HFFc6 (cell line): ENCODE measurements around the gene SIPA1L3. TPM values are rescaled to one million over a fixed set of nuclear protein-coding genes. Genes with fewer than 3 reads are reported as not detected.
A peak's percentile ranks its signal among the peaks of the same experiment; 100 is the strongest.

Source experiments
- DNase-seq: peaks from one replicate; pipeline ENCODE4 v3.0.0-alpha.2; 2018
- H3K27ac Mint-ChIP-seq: 2 replicates; pipeline ENCODE4 v1.8.0; 2020; ENCODE audit warnings: mild to moderate bottlenecking, mixed read lengths
- H3K27me3 Mint-ChIP-seq: 2 replicates; pipeline ENCODE4 v1.8.0; 2021; ENCODE audit warnings: mild to moderate bottlenecking, moderate library complexity, mixed read lengths; ENCODE audit not compliant: insufficient read depth
- H3K36me3 Mint-ChIP-seq: 2 replicates; pipeline ENCODE4 v1.8.0; 2021; ENCODE audit warnings: low read depth, mixed read lengths
- H3K4me1 Mint-ChIP-seq: 2 replicates; pipeline ENCODE4 v1.8.0; 2020; ENCODE audit warnings: low read depth, mixed read lengths
- H3K4me3 Mint-ChIP-seq: 2 replicates; pipeline ENCODE4 v1.8.0; 2020; ENCODE audit warnings: mild to moderate bottlenecking, moderate library complexity, mixed read lengths
- H3K9me3 Mint-ChIP-seq: 2 replicates; pipeline ENCODE4 v1.8.0; 2020; ENCODE audit warnings: mild to moderate bottlenecking, mixed read lengths
- CTCF ChIP-seq: fragments of 200-600 bp; sonication (generic); IDR thresholded peaks from 2 replicates; pipeline ENCODE4 v1.5.0; 2021; ENCODE audit warnings: antibody characterized with exemption, mild to moderate bottlenecking
- total RNA-seq, 6 experiments: library from RNA; stranded (reverse); fragmentation: NEBNext Ultra II Directional; extraction: Animal tissue kit (Norgen Biotek cat#: 25700); gene quantifications; 2 replicates in 1 of 6; 3 replicates in 5 of 6; pipeline ENCODE4 v1.2.3, GENCODE V29; 2021

SIPA1L3 gene
- total RNA-seq, 6 experiments from 2014 or later: 34.0 to 46.7 (median 41.8) TPM

- peaks cover 5% of the 10 kb centered on the region for H3K9me3 Mint-ChIP-seq
- no peak for TF ChIP-seq CTCF
- H3K27me3 Mint-ChIP-seq: no peaks in the 10 kb centered on the region
- H3K36me3 Mint-ChIP-seq: peaks cover 40% of the 10 kb centered on the region
- no peak for DNase-seq
- peak overlapping the region; percentile 80 for H3K27ac Mint-ChIP-seq
- no peak overlapping the region for H3K4me3 Mint-ChIP-seq
- H3K4me1 Mint-ChIP-seq: peaks cover 53% of the 10 kb centered on the region
These were observed 47.4 kb downstream of the SIPA1L3 start for GRCh38 chr19:37954421-37954874.

DNA sequence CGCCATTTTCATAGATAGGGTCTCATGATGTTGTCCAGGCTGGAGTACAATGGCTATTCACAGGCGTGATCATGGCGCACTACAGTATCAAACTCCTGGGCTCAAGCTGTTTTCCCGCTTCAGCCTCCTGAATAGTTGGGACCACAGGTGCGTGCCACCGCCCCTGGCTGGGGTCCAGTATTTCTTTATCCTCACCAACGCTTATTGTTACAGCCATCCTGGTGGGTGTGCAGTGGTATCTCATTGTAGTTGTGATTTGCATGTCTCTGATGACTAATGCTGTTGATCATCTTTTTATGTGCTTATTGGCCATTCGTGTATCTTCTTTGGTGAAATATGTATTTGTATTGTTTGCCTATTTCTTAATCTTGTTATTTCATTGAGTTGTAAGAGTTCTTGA lies 49.0 kb downstream of the SIPA1L3 start:
- no peak overlapping the region for H3K27ac Mint-ChIP-seq
- H3K9me3 Mint-ChIP-seq: peaks cover 9% of the 10 kb centered on the region
- peaks cover 51% of the 10 kb centered on the region for H3K4me1 Mint-ChIP-seq
- H3K27me3 Mint-ChIP-seq: 0 out of 2 replicates have a peak, but pooled peaks cover 1% of the 10 kb centered on the region
- no peak for TF ChIP-seq CTCF
- DNase-seq: no peak
- H3K4me3 Mint-ChIP-seq: no peak overlapping the region
- H3K36me3 Mint-ChIP-seq: peaks cover 36% of the 10 kb centered on the region

DNA sequence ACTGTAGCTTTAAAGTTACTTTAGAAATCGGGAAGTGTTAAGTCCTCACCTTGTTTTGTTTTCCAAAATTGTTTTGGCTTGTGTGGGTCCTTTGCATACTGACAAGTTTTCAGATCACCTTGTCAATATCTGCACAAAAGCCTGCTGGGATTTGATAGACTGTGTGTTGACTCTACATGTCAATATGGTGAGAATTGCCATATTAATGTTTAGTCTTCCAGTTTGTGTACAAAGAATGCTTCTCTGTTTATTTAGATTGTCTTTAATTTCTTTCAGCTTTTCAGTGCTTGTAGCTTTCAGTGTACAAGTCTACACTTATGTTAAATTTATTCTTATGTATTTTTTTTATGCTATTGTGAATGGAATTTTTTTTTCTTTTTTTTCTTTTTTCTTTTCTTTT lies 50.2 kb downstream of the SIPA1L3 start:
- H3K4me1 Mint-ChIP-seq: peaks cover 56% of the 10 kb centered on the region

GRCh38 chr19:37959665-37960114 lies 52.7 kb downstream of the SIPA1L3 start:
- H3K4me1 Mint-ChIP-seq: peaks cover 57% of the 10 kb centered on the region
- DNase-seq: no peak
- no peak overlapping the region for H3K4me3 Mint-ChIP-seq
- H3K27ac Mint-ChIP-seq: no peak overlapping the region; the same call in 1 of the 2 replicates
- no peak for TF ChIP-seq CTCF
- H3K36me3 Mint-ChIP-seq: peaks cover 40% of the 10 kb centered on the region
- H3K9me3 Mint-ChIP-seq: peaks cover 18% of the 10 kb centered on the region
- 0 out of 2 replicates have a peak, but pooled peaks cover 1% of the 10 kb centered on the region for H3K27me3 Mint-ChIP-seq

More for the DNA sequence above, 50.2 kb downstream of the SIPA1L3 start:
- Mint-ChIP-seq H3K9me3 (peaks cover 18% of the 10 kb centered on the region), H3K27me3 (0 out of 2 replicates have a peak, but pooled peaks cover 1% of the 10 kb centered on the region), H3K4me3 (no peak overlapping the region), H3K27ac (no peak overlapping the region), H3K36me3 (peaks cover 40% of the 10 kb centered on the region)
- no peak for TF ChIP-seq CTCF
- DNase-seq: no peak

DNA sequence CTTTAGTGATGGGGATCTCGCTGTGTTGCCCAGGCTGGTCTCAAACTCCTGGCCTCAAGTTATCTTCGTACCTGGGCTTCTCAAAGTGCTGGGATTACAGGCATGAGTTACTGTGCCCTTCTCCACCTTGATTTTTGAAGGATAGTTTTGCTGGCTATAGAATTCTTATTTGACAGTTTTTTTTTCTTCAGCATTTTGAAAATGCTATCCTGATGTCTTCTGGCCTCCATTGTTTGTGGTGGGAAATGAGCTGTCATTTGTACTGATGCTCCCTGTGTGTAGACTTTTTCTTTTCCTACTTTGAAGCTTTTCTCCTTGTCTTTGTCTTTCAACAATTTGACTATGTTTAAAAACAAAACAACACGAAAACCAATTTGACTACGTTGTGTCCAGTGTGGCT lies 54.2 kb downstream of the SIPA1L3 start:
- Mint-ChIP-seq H3K27me3 (0 out of 2 replicates have a peak, but pooled peaks cover 1% of the 10 kb centered on the region), H3K36me3 (peaks cover 35% of the 10 kb centered on the region), H3K4me1 (peaks cover 56% of the 10 kb centered on the region), H3K27ac (peak overlapping the region; percentile 63), H3K4me3 (no peak overlapping the region; the same call in 1 of the 2 replicates), H3K9me3 (peaks cover 18% of the 10 kb centered on the region)
- TF ChIP-seq CTCF: no peak
- no peak for DNase-seq
